Lower leg skin (tissue), 3 donors: ENCODE results near the gene OR4N2.

Source experiments
- POLR2A ChIP-seq, 2 donors: fragments of 450-650 bp; IDR thresholded peaks; one replicate each; pipeline ENCODE4 v1.6.1; 2016 to 2017; ENCODE audit warnings: antibody characterized with exemption in 2 of 2, mild to moderate bottlenecking in 1 of 2, moderate library complexity in 1 of 2
- TF ChIP-seq, protein P1 (sequence below), 3 donors: fragments of 450-650 bp; IDR thresholded peaks; one replicate each; pipeline ENCODE4 v1.5.1; 2016; ENCODE audit warnings: antibody characterized with exemption in 3 of 3, mild to moderate bottlenecking in 3 of 3, moderate library complexity in 2 of 3

DNA sequence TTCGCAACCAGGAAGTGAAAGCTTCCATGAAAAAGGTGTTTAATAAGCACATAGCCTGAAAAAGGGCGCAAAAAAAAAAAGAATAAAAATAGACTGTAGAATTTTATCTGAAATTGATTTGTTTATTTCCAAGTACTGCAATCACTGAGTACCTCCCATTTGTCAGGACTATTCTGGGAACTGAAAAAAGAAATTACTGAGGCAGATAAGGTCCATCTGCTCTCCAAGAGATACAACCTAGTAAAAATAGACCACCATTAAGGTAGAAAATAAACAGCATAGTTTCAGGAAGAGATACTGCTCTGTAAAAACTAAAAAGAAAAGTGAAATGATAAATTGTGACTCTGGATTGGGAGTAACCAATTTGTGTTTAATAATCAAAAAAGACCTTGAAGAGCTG is 24.7 kb downstream of the OR4N2 start:
- TF ChIP-seq POLR2A (IDR thresholded peaks at IDR 0.05): no peak
- TF ChIP-seq, protein P1, sequence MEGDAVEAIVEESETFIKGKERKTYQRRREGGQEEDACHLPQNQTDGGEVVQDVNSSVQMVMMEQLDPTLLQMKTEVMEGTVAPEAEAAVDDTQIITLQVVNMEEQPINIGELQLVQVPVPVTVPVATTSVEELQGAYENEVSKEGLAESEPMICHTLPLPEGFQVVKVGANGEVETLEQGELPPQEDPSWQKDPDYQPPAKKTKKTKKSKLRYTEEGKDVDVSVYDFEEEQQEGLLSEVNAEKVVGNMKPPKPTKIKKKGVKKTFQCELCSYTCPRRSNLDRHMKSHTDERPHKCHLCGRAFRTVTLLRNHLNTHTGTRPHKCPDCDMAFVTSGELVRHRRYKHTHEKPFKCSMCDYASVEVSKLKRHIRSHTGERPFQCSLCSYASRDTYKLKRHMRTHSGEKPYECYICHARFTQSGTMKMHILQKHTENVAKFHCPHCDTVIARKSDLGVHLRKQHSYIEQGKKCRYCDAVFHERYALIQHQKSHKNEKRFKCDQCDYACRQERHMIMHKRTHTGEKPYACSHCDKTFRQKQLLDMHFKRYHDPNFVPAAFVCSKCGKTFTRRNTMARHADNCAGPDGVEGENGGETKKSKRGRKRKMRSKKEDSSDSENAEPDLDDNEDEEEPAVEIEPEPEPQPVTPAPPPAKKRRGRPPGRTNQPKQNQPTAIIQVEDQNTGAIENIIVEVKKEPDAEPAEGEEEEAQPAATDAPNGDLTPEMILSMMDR (IDR thresholded peaks at IDR 0.05): no peak
